ENCODE measurements around the gene COMMD7. TPM values are rescaled to one million over a fixed set of nuclear protein-coding genes. Genes with fewer than 3 reads are reported as not detected.

Gene COMMD7
- total RNA-seq, 1 donor from 2014 or later: 72.3 TPM

GRCh38 chr20:32686530-32687179 lies 56.6 kb downstream of the COMMD7 start:
- no peak overlapping the region for H3K4me3 Mint-ChIP-seq
- H3K27me3 Mint-ChIP-seq: no peaks in the 10 kb centered on the region
- H3K36me3 Mint-ChIP-seq: no peaks in the 10 kb centered on the region
- no peak overlapping the region for H3K27ac Mint-ChIP-seq
- H3K4me1 Mint-ChIP-seq (ENCODE audit: unreplicated experiment): peaks cover 30% of the 10 kb centered on the region
- no peaks in the 10 kb centered on the region for H3K9me3 Mint-ChIP-seq
- no peak for DNase-seq (ENCODE audit: extremely low spot score, unreplicated experiment)
- no peak for TF ChIP-seq CTCF (conservative IDR thresholded peaks at IDR 0.05)

- TF ChIP-seq CTCF (conservative IDR thresholded peaks at IDR 0.05): no peak
- Mint-ChIP-seq H3K27me3 (no peaks in the 10 kb centered on the region), H3K9me3 (no peaks in the 10 kb centered on the region), H3K36me3 (no peaks in the 10 kb centered on the region), H3K4me1 (ENCODE audit: unreplicated experiment) (peaks cover 39% of the 10 kb centered on the region), H3K27ac (peak overlapping the region; percentile 88), H3K4me3 (peak overlapping the region; percentile 63)
- DNase-seq (ENCODE audit: extremely low spot score, unreplicated experiment): no peak
Measured at GRCh38 chr20:32685541-32686529, 57.4 kb downstream of the COMMD7 start.

GRCh38 chr20:32682508-32682987 lies 60.7 kb downstream of the COMMD7 start:
- peak overlapping the region; percentile 43 for H3K27ac Mint-ChIP-seq
- DNase-seq (ENCODE audit: extremely low spot score, unreplicated experiment): no peak
- no peak for TF ChIP-seq CTCF (conservative IDR thresholded peaks at IDR 0.05)
- no peaks in the 10 kb centered on the region for H3K36me3 Mint-ChIP-seq
- H3K27me3 Mint-ChIP-seq: no peaks in the 10 kb centered on the region
- peaks cover 42% of the 10 kb centered on the region for H3K4me1 Mint-ChIP-seq (ENCODE audit: unreplicated experiment)
- H3K9me3 Mint-ChIP-seq: no peaks in the 10 kb centered on the region
- peak overlapping the region; percentile 16 for H3K4me3 Mint-ChIP-seq

- peaks cover 47% of the 10 kb centered on the region for H3K4me1 Mint-ChIP-seq (ENCODE audit: unreplicated experiment)
- H3K27ac Mint-ChIP-seq: peak overlapping the region; percentile 90
- TF ChIP-seq CTCF (conservative IDR thresholded peaks at IDR 0.05): no peak
- peak overlapping the region; percentile 67 for H3K4me3 Mint-ChIP-seq
- H3K36me3 Mint-ChIP-seq: no peaks in the 10 kb centered on the region
- no peaks in the 10 kb centered on the region for H3K27me3 Mint-ChIP-seq
- H3K9me3 Mint-ChIP-seq: no peaks in the 10 kb centered on the region
- DNase-seq (ENCODE audit: extremely low spot score, unreplicated experiment): peak; percentile 83
Measured at GRCh38 chr20:32681175-32682084, 61.8 kb downstream of the COMMD7 start.

GRCh38 chr20:32680544-32681174 lies 62.6 kb downstream of the COMMD7 start:
- no peaks in the 10 kb centered on the region for H3K9me3 Mint-ChIP-seq
- no peak for DNase-seq (ENCODE audit: extremely low spot score, unreplicated experiment)
- H3K36me3 Mint-ChIP-seq: no peaks in the 10 kb centered on the region
- H3K4me1 Mint-ChIP-seq (ENCODE audit: unreplicated experiment): peaks cover 48% of the 10 kb centered on the region
- H3K27ac Mint-ChIP-seq: peak overlapping the region; percentile 90
- H3K27me3 Mint-ChIP-seq: no peaks in the 10 kb centered on the region
- no peak for TF ChIP-seq CTCF (conservative IDR thresholded peaks at IDR 0.05)
- H3K4me3 Mint-ChIP-seq: peak overlapping the region; percentile 47

Data from type B pancreatic cell (in vitro differentiated cells).